OCI-LY1 (cell line): ENCODE results near the gene AGK.

Experiments used
- H2AFZ ChIP-seq: fragments of 200-600 bp; sonication (generic), shearing (Covaris generic); 2 replicates; pipeline ENCODE4 v1.6.0; 2014; ENCODE audit warnings: antibody characterized with exemption, mild to moderate bottlenecking, low read length
- H3F3A ChIP-seq: fragments of 200-600 bp; sonication (generic), shearing (Covaris generic); 2 replicates; pipeline ENCODE4 v1.6.0; 2014; ENCODE audit warnings: mild to moderate bottlenecking, antibody characterized with exemption, low read length, moderate library complexity; ENCODE audit not compliant: insufficient read depth
- H3K27ac ChIP-seq: fragments of 200-600 bp; sonication (generic); 2 replicates; pipeline ENCODE4 v1.5.1; 2014; ENCODE audit warnings: low read length, mixed run types, mild to moderate bottlenecking, low read depth; ENCODE audit not compliant: poor library complexity, severe bottlenecking
- H3K27me3 ChIP-seq: fragments of 200-600 bp; sonication (generic); 2 replicates; pipeline ENCODE4 v1.6.0; 2014; ENCODE audit warnings: antibody characterized with exemption, mild to moderate bottlenecking, low read length, moderate library complexity; ENCODE audit not compliant: insufficient read depth
- H3K36me3 ChIP-seq: fragments of 200-600 bp; sonication (generic); 2 replicates; pipeline ENCODE4 v1.6.1; 2014; ENCODE audit warnings: mild to moderate bottlenecking, antibody characterized with exemption, low read length, moderate library complexity, mixed read lengths; ENCODE audit not compliant: insufficient read depth
- H3K4me1 ChIP-seq: fragments of 200-600 bp; sonication (generic); 2 replicates; pipeline ENCODE4 v1.5.1; 2014; ENCODE audit warnings: mild to moderate bottlenecking, low read length, moderate library complexity; ENCODE audit not compliant: insufficient read depth, severe bottlenecking
- H3K4me2 ChIP-seq: fragments of 200-600 bp; sonication (generic), shearing (Covaris generic); 2 replicates; pipeline ENCODE4 v1.6.1; 2014; ENCODE audit warnings: low read length
- H3K4me3 ChIP-seq: fragments of 200-600 bp; sonication (generic); 2 replicates; pipeline ENCODE4 v1.5.1; 2014; ENCODE audit warnings: low read length, low read depth, mild to moderate bottlenecking, mixed read lengths; ENCODE audit not compliant: poor library complexity, severe bottlenecking
- H3K79me2 ChIP-seq: fragments of 200-600 bp; shearing (Covaris generic); 2 replicates; pipeline ENCODE4 v1.6.1; 2016; ENCODE audit warnings: mixed run types, low read length, mixed read lengths; ENCODE audit not compliant: insufficient read depth
- H3K9ac ChIP-seq: fragments of 200-600 bp; sonication (generic), shearing (Covaris generic); 2 replicates; pipeline ENCODE4 v1.6.1; 2014; ENCODE audit warnings: mild to moderate bottlenecking, low read length, mixed read lengths
- H3K9me2 ChIP-seq: fragments of 200-600 bp; sonication (generic), shearing (Covaris generic); 2 replicates; pipeline ENCODE4 v1.6.1; 2014; ENCODE audit warnings: low read depth, mild to moderate bottlenecking, low read length, mixed read lengths
- H3K9me3 ChIP-seq: fragments of 200-600 bp; shearing (Covaris generic); 2 replicates; pipeline ENCODE4 v1.6.1; 2014; ENCODE audit warnings: low read length, mixed read lengths
- H4K20me1 ChIP-seq: fragments of 200-600 bp; sonication (generic), shearing (Covaris generic); 2 replicates; pipeline ENCODE4 v1.6.0; 2016; ENCODE audit warnings: mild to moderate bottlenecking, low read length; ENCODE audit not compliant: insufficient read depth
- EZH2 ChIP-seq: fragments of 200-600 bp; sonication (generic), shearing (Covaris generic); IDR thresholded peaks from 2 replicates; pipeline ENCODE4 v1.8.0; 2017; ENCODE audit warnings: borderline replicate concordance, mixed run types, mild to moderate bottlenecking, antibody characterized with exemption, low read length, moderate library complexity, mixed read lengths
- TF ChIP-seq, protein P1 (sequence below): fragments of 200-600 bp; sonication (generic), shearing (Covaris generic); IDR thresholded peaks from 2 replicates; pipeline ENCODE4 v1.5.1; 2017; ENCODE audit warnings: mild to moderate bottlenecking, antibody characterized with exemption, low read length, moderate library complexity, mixed read lengths

The AGK gene

GRCh38 chr7:141567432-141567831 lies 16.2 kb downstream of the AGK start:
- no peaks in the 10 kb centered on the region for H3K9me2 ChIP-seq
- no peaks in the 10 kb centered on the region for H3K4me1 ChIP-seq
- TF ChIP-seq, protein P1, sequence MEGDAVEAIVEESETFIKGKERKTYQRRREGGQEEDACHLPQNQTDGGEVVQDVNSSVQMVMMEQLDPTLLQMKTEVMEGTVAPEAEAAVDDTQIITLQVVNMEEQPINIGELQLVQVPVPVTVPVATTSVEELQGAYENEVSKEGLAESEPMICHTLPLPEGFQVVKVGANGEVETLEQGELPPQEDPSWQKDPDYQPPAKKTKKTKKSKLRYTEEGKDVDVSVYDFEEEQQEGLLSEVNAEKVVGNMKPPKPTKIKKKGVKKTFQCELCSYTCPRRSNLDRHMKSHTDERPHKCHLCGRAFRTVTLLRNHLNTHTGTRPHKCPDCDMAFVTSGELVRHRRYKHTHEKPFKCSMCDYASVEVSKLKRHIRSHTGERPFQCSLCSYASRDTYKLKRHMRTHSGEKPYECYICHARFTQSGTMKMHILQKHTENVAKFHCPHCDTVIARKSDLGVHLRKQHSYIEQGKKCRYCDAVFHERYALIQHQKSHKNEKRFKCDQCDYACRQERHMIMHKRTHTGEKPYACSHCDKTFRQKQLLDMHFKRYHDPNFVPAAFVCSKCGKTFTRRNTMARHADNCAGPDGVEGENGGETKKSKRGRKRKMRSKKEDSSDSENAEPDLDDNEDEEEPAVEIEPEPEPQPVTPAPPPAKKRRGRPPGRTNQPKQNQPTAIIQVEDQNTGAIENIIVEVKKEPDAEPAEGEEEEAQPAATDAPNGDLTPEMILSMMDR = no peak
- no peak for TF ChIP-seq EZH2
- H3K9ac ChIP-seq = no peak overlapping the region
- no peaks in the 10 kb centered on the region for H4K20me1 ChIP-seq
- H3K4me3 ChIP-seq = no peak overlapping the region
- H3F3A ChIP-seq = no peaks in the 10 kb centered on the region
- no peak overlapping the region for H3K4me2 ChIP-seq
- no peaks in the 10 kb centered on the region for H3K79me2 ChIP-seq
- peaks cover 70% of the 10 kb centered on the region for H3K36me3 ChIP-seq
- H3K27ac ChIP-seq = no peak overlapping the region
- H3K9me3 ChIP-seq = no peaks in the 10 kb centered on the region
- no peaks in the 10 kb centered on the region for H3K27me3 ChIP-seq
- no peak overlapping the region for H2AFZ ChIP-seq

DNA sequence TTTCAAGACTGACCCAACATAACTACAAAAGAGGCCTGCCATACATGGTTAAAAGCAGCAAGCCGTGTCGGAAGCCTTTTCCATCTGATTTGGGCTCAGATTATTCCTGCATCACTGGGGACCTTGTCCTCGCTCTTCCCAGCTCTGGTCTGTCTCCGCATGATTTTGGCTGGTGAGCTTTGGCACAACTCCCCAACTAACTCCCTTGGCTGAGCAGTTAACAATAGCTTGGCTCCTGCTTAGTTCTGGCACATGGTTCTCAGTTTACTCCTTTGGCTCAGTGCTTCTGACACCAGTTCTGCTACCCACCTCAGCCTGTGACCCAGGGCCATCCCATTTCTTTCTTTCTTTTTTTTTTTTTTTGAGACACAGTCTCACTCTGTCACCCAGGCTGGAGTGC lies 17.0 kb downstream of the AGK start:
- H2AFZ ChIP-seq = no peak overlapping the region
- TF ChIP-seq, protein P1 = no peak
- TF ChIP-seq EZH2 = no peak
- H3K4me3 ChIP-seq = no peak overlapping the region
- H3K27ac ChIP-seq = no peak overlapping the region
- no peaks in the 10 kb centered on the region for H3K27me3 ChIP-seq
- H3K36me3 ChIP-seq = peaks cover 68% of the 10 kb centered on the region
- H3K79me2 ChIP-seq = no peaks in the 10 kb centered on the region
- H3K4me1 ChIP-seq = no peaks in the 10 kb centered on the region
- H3K9me2 ChIP-seq = no peaks in the 10 kb centered on the region
- no peak overlapping the region for H3K4me2 ChIP-seq
- H3K9ac ChIP-seq = no peak overlapping the region
- no peaks in the 10 kb centered on the region for H3F3A ChIP-seq
- H4K20me1 ChIP-seq = no peaks in the 10 kb centered on the region
- no peaks in the 10 kb centered on the region for H3K9me3 ChIP-seq

- peaks cover 66% of the 10 kb centered on the region for H3K36me3 ChIP-seq
- H3K79me2 ChIP-seq = no peaks in the 10 kb centered on the region
- TF ChIP-seq, protein P1 = no peak
- no peak for TF ChIP-seq EZH2
Observed at GRCh38 chr7:141571059-141571458, 19.8 kb downstream of the AGK start.

More at GRCh38 chr7:141571059-141571458, 19.8 kb downstream of the AGK start:
- H3K9me3 ChIP-seq = peaks cover 16% of the 10 kb centered on the region
- H3K4me2 ChIP-seq = no peak overlapping the region
- H3K4me1 ChIP-seq = no peaks in the 10 kb centered on the region
- no peaks in the 10 kb centered on the region for H4K20me1 ChIP-seq
- H2AFZ ChIP-seq = no peak overlapping the region
- no peak overlapping the region for H3K4me3 ChIP-seq
- H3F3A ChIP-seq = no peaks in the 10 kb centered on the region
- no peak overlapping the region for H3K27ac ChIP-seq
- no peaks in the 10 kb centered on the region for H3K9me2 ChIP-seq
- no peak overlapping the region for H3K9ac ChIP-seq
- H3K27me3 ChIP-seq = no peaks in the 10 kb centered on the region
